B cell (primary cell): ENCODE results near the gene PCDH9. TPM values are rescaled to one million over a fixed set of nuclear protein-coding genes. Genes with fewer than 3 reads are reported as not detected.

Source experiments
- ATAC-seq: fragments of 200-7000 bp; cut with Tn5 transposase; one replicate; pipeline ENCODE4 v1.10.0; 2021; ENCODE audit warnings: low read depth, mild to moderate bottlenecking, moderate number of reproducible peaks, moderate library complexity
- CTCF ChIA-PET: fragments of 350-600 bp; sonication (Branson Sonifier 250); formaldehyde crosslinking; loops from one replicate; lab custom pipeline; 2021; ENCODE audit warnings: antibody characterized with exemption, inconsistent platforms; lab: Charles Lee
- POLR2A ChIA-PET: fragments of 350-600 bp; sonication (Branson Sonifier 250); formaldehyde crosslinking; loops from one replicate; lab custom pipeline; 2021; ENCODE audit warnings: antibody characterized with exemption; lab: Charles Lee
- DNase-seq: peaks from one replicate; pipeline ENCODE4 v3.0.0; 2013
- H2AFZ ChIP-seq: 2 replicates; pipeline ENCODE4 v1.6.1; 2012; ENCODE audit warnings: mild to moderate bottlenecking, low read depth, low read length; ENCODE audit not compliant: insufficient read depth, poor library complexity, severe bottlenecking
- H3K27ac ChIP-seq, 2 donors: 1 replicate in 1 of 2; 2 replicates in 1 of 2; pipeline ENCODE4 v1.5.1; 2012 to 2013; ENCODE audit warnings: low read length in 2 of 2, mild to moderate bottlenecking in 2 of 2, moderate library complexity in 1 of 2
- H3K27me3 ChIP-seq, 4 experiments: fragments of 200-600 bp in 1 of 4; sonication (generic) in 1 of 4; replicated peaks in 1 of 4; 1 replicate in 2 of 4; 2 replicates in 2 of 4; pipeline versions ENCODE4 v1.6.1 to v1.7.0; 2013 to 2016; ENCODE audit warnings: low read length in 3 of 4, mild to moderate bottlenecking in 2 of 4, mixed read lengths in 1 of 4, moderate library complexity in 1 of 4; ENCODE audit not compliant: insufficient read depth in 4 of 4, control insufficient read depth in 3 of 4; ENCODE audit errors: control extremely low read depth in 1 of 4
- H3K36me3 ChIP-seq, 2 experiments: replicated peaks in 1 of 2; 1 replicate in 1 of 2; 2 replicates in 1 of 2; pipeline versions ENCODE4 v1.6.1 to v1.7.1; 2013; ENCODE audit warnings: low read length in 1 of 2; ENCODE audit not compliant: insufficient read depth in 2 of 2, control insufficient read depth in 1 of 2; ENCODE audit errors: control extremely low read depth in 1 of 2, extremely low read depth in 1 of 2
- H3K4me1 ChIP-seq, 2 donors: fragments of 200-600 bp in 1 of 2; sonication (generic) in 1 of 2; 1 replicate in 1 of 2; 2 replicates in 1 of 2; pipeline versions ENCODE4 v1.5.1 to v1.6.1; 2013 to 2017; ENCODE audit warnings: low read length in 2 of 2; ENCODE audit not compliant: control insufficient read depth in 2 of 2, insufficient read depth in 2 of 2
- H3K4me2 ChIP-seq: replicated peaks from 2 replicates; pipeline ENCODE3; 2012; ENCODE audit warnings: mild to moderate bottlenecking, low read depth, low read length; ENCODE audit not compliant: poor library complexity, severe bottlenecking
- H3K4me3 ChIP-seq, 5 experiments: fragments of 200-600 bp in 1 of 5; sonication (generic) in 1 of 5; 1 replicate in 3 of 5; 2 replicates in 2 of 5; pipeline versions ENCODE4 v1.5.1 to v1.7.0; 2011 to 2016; ENCODE audit warnings: low read length in 4 of 5, mild to moderate bottlenecking in 4 of 5, low read depth in 2 of 5, control low read depth in 1 of 5, moderate library complexity in 1 of 5; ENCODE audit not compliant: insufficient read depth in 1 of 5; ENCODE audit errors: control extremely low read depth in 1 of 5, extremely low read depth in 1 of 5
- H3K79me2 ChIP-seq: fragments of 200-600 bp; sonication (generic); one replicate; pipeline ENCODE4 v1.6.0; 2016; ENCODE audit warnings: low read length; ENCODE audit not compliant: control insufficient read depth, insufficient read depth
- H3K9ac ChIP-seq: fragments of 200-600 bp; sonication (generic); 2 replicates; pipeline ENCODE4 v1.6.1; 2017; ENCODE audit warnings: mild to moderate bottlenecking, low read length, moderate library complexity
- H3K9me3 ChIP-seq, 3 donors: one replicate each; pipeline versions ENCODE4 v1.6.1 to v1.7.1; 2013; ENCODE audit warnings: low read length in 2 of 3; ENCODE audit not compliant: control insufficient read depth in 2 of 3, insufficient read depth in 1 of 3; ENCODE audit errors: control extremely low read depth in 1 of 3
- H4K20me1 ChIP-seq: 2 replicates; pipeline ENCODE4 v1.6.0; 2012; ENCODE audit warnings: mild to moderate bottlenecking, low read length; ENCODE audit not compliant: insufficient read depth, control insufficient read depth, poor library complexity, severe bottlenecking
- H3K27ac Mint-ChIP-seq: one replicate; pipeline ENCODE4 v1.8.0; 2021; ENCODE audit warnings: mixed read lengths
- H3K27me3 Mint-ChIP-seq: one replicate; pipeline ENCODE4 v1.8.0; 2021; ENCODE audit warnings: mixed read lengths
- H3K4me1 Mint-ChIP-seq: one replicate; pipeline ENCODE4 v1.8.0; 2021; ENCODE audit warnings: mixed read lengths
- H3K4me3 Mint-ChIP-seq: one replicate; pipeline ENCODE4 v1.8.0; 2021; ENCODE audit warnings: mixed read lengths
- H3K9me3 Mint-ChIP-seq: one replicate; pipeline ENCODE4 v1.8.0; 2022; ENCODE audit warnings: mixed read lengths; ENCODE audit not compliant: insufficient read depth
- CTCF ChIP-seq: fragments of 200-600 bp; IDR thresholded peaks from one replicate; pipeline ENCODE4 v1.8.0; 2022; ENCODE audit warnings: antibody characterized with exemption, mild to moderate bottlenecking
- EZH2 ChIP-seq: IDR thresholded peaks from 2 replicates; pipeline ENCODE4 v1.6.1; 2012; ENCODE audit warnings: borderline replicate concordance, low read depth, mild to moderate bottlenecking, moderate library complexity, low read length; ENCODE audit not compliant: insufficient read depth, poor library complexity, severe bottlenecking
- WGBS: methylation state at CpG from one replicate; pipeline ENCODE4 v1.1.5; 2013; ENCODE audit warnings: missing lambda C conversion rate; ENCODE audit not compliant: insufficient coverage; 5-methylcytosine and 5-hydroxymethylcytosine counted together
- intact Hi-C: fragments of 100-400 bp; cut with micrococcal nuclease; formaldehyde crosslinking; loops from one replicate; pipeline ENCODE4 v1.10.0; 2022
- polyA plus RNA-seq: library from polyadenylated mRNA; depleted of rRNA; stranded (reverse); fragments of >200 nt; gene quantifications from 2 replicates; pipeline ENCODE4 v1.2.3, GENCODE V29; 2012
- total RNA-seq, 2 donors: library from RNA; stranded (reverse); fragments of 120-200 nt in 1 of 2; gene quantifications; 1 replicate in 1 of 2; 2 replicates in 1 of 2; pipeline versions ENCODE4 v1.2.3 to v1.2.4, GENCODE V29; 2013 to 2022

Gene PCDH9
- total and polyA plus RNA-seq, 2 donors (not counting 1 experiment from before 2014, with no cell fraction given) = 13.1 to 21.8 TPM

- ChIA-PET CTCF (no interaction called here), POLR2A (no interaction called here)
- H3K4me3 Mint-ChIP-seq = no peak overlapping the region
- H3K27me3 Mint-ChIP-seq = no peaks in the 10 kb centered on the region
- Histone ChIP-seq H3K4me2 (no peak overlapping the region), H3K4me3 (no peak overlapping the region), H3K36me3 (no peaks in the 10 kb centered on the region), H3K4me1 (no peaks in the 10 kb centered on the region), H2AFZ (no peak overlapping the region), H3K9ac (no peak overlapping the region), H3K27ac (no peak overlapping the region), H3K27me3 (no peaks in the 10 kb centered on the region), H3K79me2 (no peaks in the 10 kb centered on the region), H4K20me1 (no peaks in the 10 kb centered on the region), H3K9me3 (no peaks in the 10 kb centered on the region)
- H3K4me1 Mint-ChIP-seq = no peaks in the 10 kb centered on the region
- ATAC-seq = no peak
- TF ChIP-seq CTCF (no peak), EZH2 (no peak)
- DNase-seq = no peak
- no peaks in the 10 kb centered on the region for H3K9me3 Mint-ChIP-seq
- H3K27ac Mint-ChIP-seq = no peak overlapping the region
- intact Hi-C loops = no loop called here
These were observed 829.8 kb downstream of the PCDH9 start for GRCh38 chr13:66400292-66400691.

- intact Hi-C loops = no loop called here
- no peak overlapping the region for H3K4me3 Mint-ChIP-seq
- H3K9me3 ChIP-seq = no peaks in the 10 kb centered on the region
- H3K4me1 ChIP-seq = no peaks in the 10 kb centered on the region
- H2AFZ ChIP-seq = no peak overlapping the region
- DNase-seq (no peak), ATAC-seq (no peak)
- CTCF ChIA-PET = no interaction called here
- no CpG with 5 or more reads among the region's 1 CpG for WGBS
- no peak overlapping the region for H3K4me2 ChIP-seq
- H3K9me3 Mint-ChIP-seq = no peaks in the 10 kb centered on the region
- H3K27me3 ChIP-seq = no peaks in the 10 kb centered on the region
- H4K20me1 ChIP-seq = no peaks in the 10 kb centered on the region
- H3K79me2 ChIP-seq = no peaks in the 10 kb centered on the region
- no peak overlapping the region for H3K4me3 ChIP-seq
- H3K27ac ChIP-seq = no peak overlapping the region
- POLR2A ChIA-PET = no interaction called here
- no peak for TF ChIP-seq CTCF
- TF ChIP-seq EZH2 = no peak
- H3K36me3 ChIP-seq = no peaks in the 10 kb centered on the region
- H3K9ac ChIP-seq = no peak overlapping the region
- no peaks in the 10 kb centered on the region for H3K27me3 Mint-ChIP-seq
- no peak overlapping the region for H3K27ac Mint-ChIP-seq
- no peaks in the 10 kb centered on the region for H3K4me1 Mint-ChIP-seq
These were observed 830.3 kb downstream of the PCDH9 start for GRCh38 chr13:66399873-66400272.
